ENCODE results near the gene KIF16B.

The KIF16B gene

GRCh38 chr20:16619953-16620352 lies 46.7 kb upstream of the KIF16B start:
- Histone ChIP-seq H3K79me2 (ENCODE audit: low read length) (no peaks in the 10 kb centered on the region), H3K9me3 (ENCODE audit: insufficient read depth, low read length) (0 out of 2 replicates have a peak, but pooled peaks cover 9% of the 10 kb centered on the region), H3K27me3 (ENCODE audit: low read depth, low read length) (no peaks in the 10 kb centered on the region), H3K27ac (ENCODE audit: low read length) (no peak overlapping the region), H4K20me1 (ENCODE audit: insufficient read depth, low read length) (no peaks in the 10 kb centered on the region), H2AFZ (ENCODE audit: low read depth, low read length) (no peak overlapping the region), H3K9ac (ENCODE audit: low read length) (no peak overlapping the region), H3K4me1 (ENCODE audit: low read length) (no peaks in the 10 kb centered on the region), H3K4me2 (ENCODE audit: low read length) (no peak overlapping the region), H3K4me3 (ENCODE audit: low read length) (no peak overlapping the region), H3K36me3 (replicated peaks; ENCODE audit: low read depth, low read length) (no peaks in the 10 kb centered on the region)
- TF ChIP-seq EZH2phosphoT487 (IDR thresholded peaks at IDR 0.05; ENCODE audit: low read depth): no peak
- TF ChIP-seq CTCF (IDR thresholded peaks at IDR 0.05; ENCODE audit: low read depth, low read length): no peak

GRCh38 chr20:16617056-16617455 lies 43.8 kb upstream of the KIF16B start:
- Histone ChIP-seq H3K4me1 (ENCODE audit: low read length) (peaks cover 8% of the 10 kb centered on the region; the same call in 1 of the 2 replicates), H4K20me1 (ENCODE audit: insufficient read depth, low read length) (no peaks in the 10 kb centered on the region), H3K4me2 (ENCODE audit: low read length) (no peak overlapping the region), H3K79me2 (ENCODE audit: low read length) (no peaks in the 10 kb centered on the region), H3K9me3 (ENCODE audit: insufficient read depth, low read length) (0 out of 2 replicates have a peak, but pooled peaks cover 9% of the 10 kb centered on the region), H3K4me3 (ENCODE audit: low read length) (no peak overlapping the region), H3K27ac (ENCODE audit: low read length) (no peak overlapping the region), H3K9ac (ENCODE audit: low read length) (no peak overlapping the region), H3K36me3 (replicated peaks; ENCODE audit: low read depth, low read length) (no peaks in the 10 kb centered on the region), H2AFZ (ENCODE audit: low read depth, low read length) (no peak overlapping the region), H3K27me3 (ENCODE audit: low read depth, low read length) (no peaks in the 10 kb centered on the region)
- TF ChIP-seq CTCF (IDR thresholded peaks at IDR 0.05; ENCODE audit: low read depth, low read length) (no peak), EZH2phosphoT487 (IDR thresholded peaks at IDR 0.05; ENCODE audit: low read depth) (no peak)

- H3K27ac ChIP-seq (ENCODE audit: low read length): no peak overlapping the region
- peaks cover 8% of the 10 kb centered on the region; the same call in 1 of the 2 replicates for H3K4me1 ChIP-seq (ENCODE audit: low read length)
- H3K27me3 ChIP-seq (ENCODE audit: low read depth, low read length): no peaks in the 10 kb centered on the region
- no peak for TF ChIP-seq CTCF (IDR thresholded peaks at IDR 0.05; ENCODE audit: low read depth, low read length)
- no peak for TF ChIP-seq EZH2phosphoT487 (IDR thresholded peaks at IDR 0.05; ENCODE audit: low read depth)
- no peaks in the 10 kb centered on the region for H3K36me3 ChIP-seq (replicated peaks; ENCODE audit: low read depth, low read length)
- H2AFZ ChIP-seq (ENCODE audit: low read depth, low read length): no peak overlapping the region
- 0 out of 2 replicates have a peak, but pooled peaks cover 9% of the 10 kb centered on the region for H3K9me3 ChIP-seq (ENCODE audit: insufficient read depth, low read length)
- H3K4me3 ChIP-seq (ENCODE audit: low read length): no peak overlapping the region
- no peak overlapping the region for H3K9ac ChIP-seq (ENCODE audit: low read length)
- H3K4me2 ChIP-seq (ENCODE audit: low read length): no peak overlapping the region
- no peaks in the 10 kb centered on the region for H4K20me1 ChIP-seq (ENCODE audit: insufficient read depth, low read length)
- H3K79me2 ChIP-seq (ENCODE audit: low read length): no peaks in the 10 kb centered on the region
These were observed 43.1 kb upstream of the KIF16B start for GRCh38 chr20:16616317-16616716.

DNA sequence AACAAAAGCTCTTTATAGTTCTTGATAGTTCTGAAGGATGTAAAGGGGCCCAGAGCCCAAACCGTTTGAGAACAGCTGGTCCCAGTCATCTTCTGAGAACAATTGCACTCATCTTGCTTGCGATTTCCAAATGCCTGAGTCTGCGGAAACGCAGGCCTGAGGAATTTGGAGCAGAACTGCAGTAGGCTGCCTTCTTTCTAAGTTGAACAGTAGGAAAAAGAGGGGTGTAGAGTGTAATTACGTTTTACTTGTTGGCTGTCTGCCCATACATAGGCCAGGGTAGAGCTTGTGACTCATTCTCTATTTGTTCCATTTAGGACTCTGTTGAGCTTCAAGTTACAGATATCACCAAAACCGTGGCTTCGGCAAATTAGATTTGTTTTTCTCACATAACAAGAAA lies 42.0 kb upstream of the KIF16B start:
- Histone ChIP-seq H3K4me1 (ENCODE audit: low read length) (peaks cover 8% of the 10 kb centered on the region; the same call in 1 of the 2 replicates), H3K9ac (ENCODE audit: low read length) (no peak overlapping the region), H3K27me3 (ENCODE audit: low read depth, low read length) (no peaks in the 10 kb centered on the region), H3K4me2 (ENCODE audit: low read length) (no peak overlapping the region), H2AFZ (ENCODE audit: low read depth, low read length) (no peak overlapping the region), H4K20me1 (ENCODE audit: insufficient read depth, low read length) (no peaks in the 10 kb centered on the region), H3K36me3 (replicated peaks; ENCODE audit: low read depth, low read length) (no peaks in the 10 kb centered on the region), H3K9me3 (ENCODE audit: insufficient read depth, low read length) (0 out of 2 replicates have a peak, but pooled peaks cover 9% of the 10 kb centered on the region), H3K4me3 (ENCODE audit: low read length) (no peak overlapping the region), H3K27ac (ENCODE audit: low read length) (no peak overlapping the region), H3K79me2 (ENCODE audit: low read length) (no peaks in the 10 kb centered on the region)
- TF ChIP-seq CTCF (IDR thresholded peaks at IDR 0.05; ENCODE audit: low read depth, low read length) (no peak), EZH2phosphoT487 (IDR thresholded peaks at IDR 0.05; ENCODE audit: low read depth) (no peak)
